ENCODE results near the gene S100B. TPM values are rescaled to one million over a fixed set of nuclear protein-coding genes. Genes with fewer than 3 reads are reported as not detected.
A peak's percentile ranks its signal among the peaks of the same experiment; 100 is the strongest.

S100B gene
- total and polyA plus RNA-seq, 12 donors: 0.48 to 39.3 (median 8.3) TPM

DNA sequence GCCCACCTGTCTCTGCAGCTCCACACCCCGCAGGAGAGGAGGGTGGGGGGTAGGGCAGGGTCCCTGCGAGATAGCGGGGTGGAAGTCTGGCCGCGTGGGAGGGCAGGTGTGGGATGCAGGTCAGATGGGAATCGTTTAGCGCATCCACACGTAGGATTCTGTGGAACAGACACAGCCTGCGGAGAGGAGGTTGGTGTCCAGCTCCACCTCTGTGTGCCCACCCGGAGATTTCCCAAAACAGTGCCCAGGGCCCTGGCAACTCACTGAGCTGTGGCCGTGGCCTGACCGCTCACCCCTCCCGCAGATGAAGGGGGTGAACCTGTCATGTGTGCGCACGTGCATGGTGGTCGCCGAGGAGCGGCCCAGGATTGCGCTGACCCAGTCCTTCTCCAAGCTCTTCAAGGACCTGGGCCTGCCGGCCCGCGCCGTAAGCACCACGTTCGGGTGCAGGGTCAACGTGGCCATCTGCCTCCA is 46.9 kb downstream of the S100B start:
- peaks cover 0 to 67% of the 10 kb centered on the region in 2 donors for H3K36me3 ChIP-seq (replicated peaks in 1 of 2)
- 92 to 97% (median 95%) methylated on average over 12 to 26 of the region's 26 CpGs for WGBS, 4 donors

DNA sequence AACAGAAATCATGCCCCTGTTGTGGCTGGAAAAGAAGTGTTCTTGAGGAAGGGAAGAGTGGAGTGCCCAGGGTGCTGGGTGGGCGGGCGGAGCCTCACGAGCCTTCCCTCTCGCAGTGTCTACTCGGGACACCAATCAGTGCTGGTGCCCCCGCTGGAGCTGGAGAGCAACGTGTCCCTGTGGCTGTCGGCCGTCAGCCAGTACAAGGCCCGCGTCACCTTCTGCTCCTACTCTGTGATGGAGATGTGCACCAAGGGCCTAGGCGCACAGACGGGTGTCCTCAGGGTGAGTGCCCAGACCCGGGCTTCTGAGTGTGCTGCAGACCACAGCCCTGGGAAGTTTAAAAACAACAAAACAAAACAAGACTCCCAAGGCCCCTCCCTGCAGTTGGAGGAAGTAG is 47.4 kb downstream of the S100B start:
- Histone ChIP-seq H3K9me3 (replicated peaks in 1 of 3) (no peaks in the 10 kb centered on the region), H3K4me1 (replicated peaks in 1 of 2) (peaks cover 0 to 8% of the 10 kb centered on the region in 2 donors), H3K36me3 (replicated peaks in 1 of 2) (peaks cover 0 to 62% of the 10 kb centered on the region in 2 donors), H3K27ac (no peak overlapping the region), H3K4me3 (no peak overlapping the region), H3K27me3 (no peaks in the 10 kb centered on the region)
- 94 to 98% (median 95%) methylated on average over 7 to 14 of the region's 14 CpGs for WGBS, 4 donors
- intact Hi-C loops (cut with DNase I): no loop called here
- no peak for TF ChIP-seq POLR2A (IDR thresholded peaks at IDR 0.05)
- TF ChIP-seq, protein P1, sequence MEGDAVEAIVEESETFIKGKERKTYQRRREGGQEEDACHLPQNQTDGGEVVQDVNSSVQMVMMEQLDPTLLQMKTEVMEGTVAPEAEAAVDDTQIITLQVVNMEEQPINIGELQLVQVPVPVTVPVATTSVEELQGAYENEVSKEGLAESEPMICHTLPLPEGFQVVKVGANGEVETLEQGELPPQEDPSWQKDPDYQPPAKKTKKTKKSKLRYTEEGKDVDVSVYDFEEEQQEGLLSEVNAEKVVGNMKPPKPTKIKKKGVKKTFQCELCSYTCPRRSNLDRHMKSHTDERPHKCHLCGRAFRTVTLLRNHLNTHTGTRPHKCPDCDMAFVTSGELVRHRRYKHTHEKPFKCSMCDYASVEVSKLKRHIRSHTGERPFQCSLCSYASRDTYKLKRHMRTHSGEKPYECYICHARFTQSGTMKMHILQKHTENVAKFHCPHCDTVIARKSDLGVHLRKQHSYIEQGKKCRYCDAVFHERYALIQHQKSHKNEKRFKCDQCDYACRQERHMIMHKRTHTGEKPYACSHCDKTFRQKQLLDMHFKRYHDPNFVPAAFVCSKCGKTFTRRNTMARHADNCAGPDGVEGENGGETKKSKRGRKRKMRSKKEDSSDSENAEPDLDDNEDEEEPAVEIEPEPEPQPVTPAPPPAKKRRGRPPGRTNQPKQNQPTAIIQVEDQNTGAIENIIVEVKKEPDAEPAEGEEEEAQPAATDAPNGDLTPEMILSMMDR (IDR thresholded peaks at IDR 0.05): no peak
- DNase-seq: peak in 3 of 7 donors; percentile 11 to 45 (median 20)

More for the DNA sequence above, 46.9 kb downstream of the S100B start:
- no peak for TF ChIP-seq POLR2A (IDR thresholded peaks at IDR 0.05)
- TF ChIP-seq, protein P1 (IDR thresholded peaks at IDR 0.05): no peak
- no peaks in the 10 kb centered on the region for H3K27me3 ChIP-seq
- DNase-seq: peak in 2 of 7 donors; percentile 13 to 43
- peaks cover 0 to 8% of the 10 kb centered on the region in 2 donors for H3K4me1 ChIP-seq (replicated peaks in 1 of 2)
- no peaks in the 10 kb centered on the region for H3K9me3 ChIP-seq (replicated peaks in 1 of 3)
- H3K4me3 ChIP-seq: no peak overlapping the region
- intact Hi-C loops (cut with DNase I): no loop called here
- no peak overlapping the region for H3K27ac ChIP-seq

DNA sequence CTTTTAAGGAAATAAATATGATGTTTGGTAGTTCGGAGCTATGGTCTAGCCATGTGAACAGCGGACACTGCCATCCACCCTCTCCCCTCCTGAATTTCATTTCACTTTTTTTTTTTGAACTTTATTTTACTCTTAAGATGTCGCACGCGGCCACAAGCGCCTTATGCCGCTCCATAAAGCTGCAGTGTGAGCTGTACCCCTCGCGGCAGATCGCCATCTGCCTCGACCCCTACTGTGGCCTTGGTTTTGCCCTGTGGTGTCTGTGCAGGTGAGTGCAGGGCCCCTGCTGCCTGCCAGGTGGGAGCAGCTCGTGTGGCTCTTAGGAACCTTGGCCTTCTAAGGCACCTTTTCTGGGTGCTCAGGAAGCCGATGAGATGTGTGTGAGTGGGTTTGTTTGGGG is 48.1 kb downstream of the S100B start:
- TF ChIP-seq, protein P1 (IDR thresholded peaks at IDR 0.05): no peak
- TF ChIP-seq POLR2A (IDR thresholded peaks at IDR 0.05): no peak
- no peak overlapping the region for H3K27ac ChIP-seq
- DNase-seq: peak in 1 of 7 donors; percentile 39
- H3K36me3 ChIP-seq (replicated peaks in 1 of 2): peaks cover 0 to 55% of the 10 kb centered on the region in 2 donors
- intact Hi-C loops (cut with DNase I): no loop called here
- no peaks in the 10 kb centered on the region for H3K27me3 ChIP-seq
- no peak overlapping the region for H3K4me3 ChIP-seq
- peaks cover 0 to 8% of the 10 kb centered on the region in 2 donors for H3K4me1 ChIP-seq (replicated peaks in 1 of 2)
- no peaks in the 10 kb centered on the region for H3K9me3 ChIP-seq (replicated peaks in 1 of 3)
- 93 to 95% (median 95%) methylated on average over 13 of the region's 13 CpGs for WGBS, 4 donors

DNA sequence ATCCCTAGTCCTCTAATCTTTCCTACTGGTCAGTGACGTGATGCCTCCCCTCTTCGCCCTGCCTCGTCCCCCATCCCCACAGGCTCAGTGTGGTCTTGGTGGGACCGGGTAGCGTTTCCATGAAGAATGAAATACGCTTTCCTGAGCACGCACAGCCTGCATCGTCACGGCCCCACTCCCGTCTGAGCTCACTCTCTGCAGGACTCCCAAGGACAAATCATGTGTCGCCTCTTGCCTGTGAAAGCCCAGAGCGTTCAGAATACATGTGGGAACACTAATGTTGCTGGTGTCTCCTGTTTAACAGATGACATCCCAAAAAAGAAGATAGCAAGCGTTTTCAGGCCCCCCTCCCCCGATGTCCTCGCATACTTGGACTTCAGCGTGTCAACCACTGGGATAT is 49.2 kb downstream of the S100B start:
- DNase-seq: peak in 1 of 7 donors; percentile 41
- intact Hi-C loops (cut with DNase I): no loop called here
- TF ChIP-seq POLR2A (IDR thresholded peaks at IDR 0.05): no peak
- TF ChIP-seq, protein P1 (IDR thresholded peaks at IDR 0.05): no peak
- Histone ChIP-seq H3K4me1 (replicated peaks in 1 of 2) (peaks cover 0 to 8% of the 10 kb centered on the region in 2 donors), H3K4me3 (no peak overlapping the region), H3K36me3 (replicated peaks in 1 of 2) (peaks cover 0 to 49% of the 10 kb centered on the region in 2 donors), H3K27ac (no peak overlapping the region), H3K27me3 (no peaks in the 10 kb centered on the region), H3K9me3 (replicated peaks in 1 of 3) (no peaks in the 10 kb centered on the region)
- WGBS, 4 donors: 90 to 94% (median 93%) methylated on average over 16 of the region's 16 CpGs
